ENCODE results near the gene PTPRN2. TPM values are rescaled to one million over a fixed set of nuclear protein-coding genes. Genes with fewer than 3 reads are reported as not detected.
A peak's percentile ranks its signal among the peaks of the same experiment; 100 is the strongest.

PTPRN2 gene
- total RNA-seq, 2 experiments from 2014 or later, result 0.70 TPM; not detected in 1

GRCh38 chr7:158442260-158442659 is 145.4 kb downstream of the PTPRN2 start:
- peak; percentile 3 for DNase-seq (ENCODE audit: low spot score)
- TF ChIP-seq CTCF (conservative IDR thresholded peaks at IDR 0.05; ENCODE audit: low read length), result peak; percentile 57
- no peak for TF ChIP-seq EZH2phosphoT487 (IDR thresholded peaks at IDR 0.05; ENCODE audit: borderline replicate concordance, low read depth, low read length)
- no peak overlapping the region for H3K4me2 ChIP-seq (ENCODE audit: low read length)
- H3K4me1 ChIP-seq (ENCODE audit: insufficient read depth, low read length, poor library complexity, severe bottlenecking), result no peaks in the 10 kb centered on the region
- H3K79me2 ChIP-seq (ENCODE audit: insufficient read depth, low read depth, low read length), result no peaks in the 10 kb centered on the region
- POLR2A ChIA-PET, result no interaction called here
- H2AFZ ChIP-seq (ENCODE audit: low read length), result no peak overlapping the region
- H3K9me2 ChIP-seq (ENCODE audit: insufficient read depth, low read length), result no peaks in the 10 kb centered on the region
- H3K4me3 ChIP-seq (ENCODE audit: low read depth, low read length, poor library complexity, severe bottlenecking), result no peak overlapping the region
- H4K20me1 ChIP-seq (ENCODE audit: insufficient read depth, low read length), result no peaks in the 10 kb centered on the region
- H3K36me3 ChIP-seq (ENCODE audit: insufficient read depth, low read length), result no peaks in the 10 kb centered on the region
- H3K9me3 ChIP-seq (ENCODE audit: low read length), result no peaks in the 10 kb centered on the region
- no peak overlapping the region for H3K27ac ChIP-seq (ENCODE audit: low read depth, low read length, poor library complexity, severe bottlenecking)
- CTCF ChIA-PET (ENCODE audit: unreplicated experiment), result no interaction called here
- no TSS peak for BruUV-seq (replicated peaks)
- intact Hi-C loops (cut with micrococcal nuclease; ENCODE audit: unreplicated experiment), result no loop called here

GRCh38 chr7:158439035-158439434 is 148.6 kb downstream of the PTPRN2 start:
- CTCF ChIA-PET (ENCODE audit: unreplicated experiment), result no interaction called here
- no TSS peak for BruUV-seq (replicated peaks)

More at GRCh38 chr7:158439035-158439434, 148.6 kb downstream of the PTPRN2 start:
- Histone ChIP-seq H3K4me3 (ENCODE audit: low read depth, low read length, poor library complexity, severe bottlenecking) (no peak overlapping the region), H3K36me3 (ENCODE audit: insufficient read depth, low read length) (no peaks in the 10 kb centered on the region), H3K9me3 (ENCODE audit: low read length) (no peaks in the 10 kb centered on the region), H2AFZ (ENCODE audit: low read length) (no peak overlapping the region), H3K4me1 (ENCODE audit: insufficient read depth, low read length, poor library complexity, severe bottlenecking) (no peaks in the 10 kb centered on the region), H3K79me2 (ENCODE audit: insufficient read depth, low read depth, low read length) (no peaks in the 10 kb centered on the region), H3K4me2 (ENCODE audit: low read length) (no peak overlapping the region), H4K20me1 (ENCODE audit: insufficient read depth, low read length) (no peaks in the 10 kb centered on the region), H3K9me2 (ENCODE audit: insufficient read depth, low read length) (no peaks in the 10 kb centered on the region), H3K27ac (ENCODE audit: low read depth, low read length, poor library complexity, severe bottlenecking) (no peak overlapping the region)
- no peak for DNase-seq (ENCODE audit: low spot score)
- intact Hi-C loops (cut with micrococcal nuclease; ENCODE audit: unreplicated experiment), result no loop called here
- TF ChIP-seq EZH2phosphoT487 (IDR thresholded peaks at IDR 0.05; ENCODE audit: borderline replicate concordance, low read depth, low read length) (no peak), CTCF (conservative IDR thresholded peaks at IDR 0.05; ENCODE audit: low read length) (no peak)
- POLR2A ChIA-PET, result no interaction called here

All from OCI-LY7 (cell line).